GM06990 (cell line): ENCODE measurements around the gene CLIC5.

Experiments
- DNase-seq: peaks from one replicate; pipeline ENCODE4 v3.0.0-alpha.2; 2011; ENCODE audit not compliant: insufficient read length; ENCODE audit errors: extremely low read depth
- H3K27me3 ChIP-seq: replicated peaks from 2 replicates; pipeline ENCODE4 v1.6.0; 2011; ENCODE audit warnings: low read length; ENCODE audit not compliant: control insufficient read depth, insufficient read depth
- H3K36me3 ChIP-seq: 2 replicates; pipeline ENCODE4 v1.5.1; 2011; ENCODE audit warnings: low read length; ENCODE audit not compliant: control insufficient read depth, insufficient read depth
- H3K4me3 ChIP-seq: replicated peaks from 2 replicates; pipeline ENCODE4 v1.5.1; 2011; ENCODE audit warnings: low read depth, mild to moderate bottlenecking, control low read depth, low read length
- CTCF ChIP-seq: IDR thresholded peaks from 2 replicates; pipeline ENCODE4 v1.5.1; 2011; ENCODE audit warnings: low read length, control low read depth, mild to moderate bottlenecking, inconsistent platforms; ENCODE audit not compliant: insufficient read depth, poor library complexity, severe bottlenecking

Gene CLIC5

GRCh38 chr6:45854149-45854742, 161.4 kb downstream of the CLIC5 start:
- Histone ChIP-seq H3K36me3 (no peaks in the 10 kb centered on the region), H3K4me3 (no peak overlapping the region), H3K27me3 (no peaks in the 10 kb centered on the region)
- no peak for DNase-seq
- TF ChIP-seq CTCF: no peak

- no peak for DNase-seq
- no peak for TF ChIP-seq CTCF
- no peaks in the 10 kb centered on the region for H3K27me3 ChIP-seq
- H3K4me3 ChIP-seq: no peak overlapping the region
- H3K36me3 ChIP-seq: no peaks in the 10 kb centered on the region
These were observed 164.6 kb downstream of the CLIC5 start for GRCh38 chr6:45851034-45851400.

- Histone ChIP-seq H3K27me3 (no peaks in the 10 kb centered on the region), H3K36me3 (no peaks in the 10 kb centered on the region), H3K4me3 (no peak overlapping the region)
- TF ChIP-seq CTCF: no peak
- no peak for DNase-seq
These were observed 165.2 kb downstream of the CLIC5 start for GRCh38 chr6:45850378-45851033.

- Histone ChIP-seq H3K27me3 (no peaks in the 10 kb centered on the region; the same call in 1 of the 2 replicates), H3K4me3 (no peak overlapping the region), H3K36me3 (no peaks in the 10 kb centered on the region)
- no peak for TF ChIP-seq CTCF
- DNase-seq: no peak
These were observed 170.1 kb downstream of the CLIC5 start for GRCh38 chr6:45845567-45845966.

GRCh38 chr6:45844986-45845385, 170.7 kb downstream of the CLIC5 start:
- Histone ChIP-seq H3K4me3 (no peak overlapping the region), H3K36me3 (no peaks in the 10 kb centered on the region), H3K27me3 (no peaks in the 10 kb centered on the region; the same call in 1 of the 2 replicates)
- no peak for DNase-seq
- TF ChIP-seq CTCF: no peak
